Activated T-cell treated with anti-CD3 and anti-CD28 coated beads, Interleukin-2, amount 50 U/mL, for 48 hours (primary cell): ENCODE measurements around the gene RAPGEF3.

Source experiments
- DNase-seq, 2 experiments: peaks; one replicate each; pipeline ENCODE4 v3.0.0-alpha.2; 2020

Gene RAPGEF3

GRCh38 chr12:47741340-47741703 lies 17.4 kb downstream of the RAPGEF3 start:
- DNase-seq = peak; percentile 66 to 69

- no peak for DNase-seq
Observed at GRCh38 chr12:47740606-47741339, 17.9 kb downstream of the RAPGEF3 start.

- DNase-seq = no peak
Observed at GRCh38 chr12:47739979-47740378, 18.7 kb downstream of the RAPGEF3 start.

- DNase-seq = no peak
Observed at GRCh38 chr12:47739297-47739696, 19.4 kb downstream of the RAPGEF3 start.

GRCh38 chr12:47737936-47738594 lies 20.6 kb downstream of the RAPGEF3 start:
- no peak for DNase-seq

GRCh38 chr12:47736877-47737676 lies 21.6 kb downstream of the RAPGEF3 start:
- DNase-seq = no peak

GRCh38 chr12:47736216-47736615 lies 22.5 kb downstream of the RAPGEF3 start:
- DNase-seq = no peak

GRCh38 chr12:47735649-47736048 lies 23.0 kb downstream of the RAPGEF3 start:
- DNase-seq = no peak

- DNase-seq = no peak
Observed at GRCh38 chr12:47734725-47735480, 23.8 kb downstream of the RAPGEF3 start.

- no peak for DNase-seq
Observed at GRCh38 chr12:47733142-47733541, 25.5 kb downstream of the RAPGEF3 start.

GRCh38 chr12:47732504-47732903 lies 26.2 kb downstream of the RAPGEF3 start:
- DNase-seq = no peak

- no peak for DNase-seq
Observed at GRCh38 chr12:47731723-47732122, 27.0 kb downstream of the RAPGEF3 start.

GRCh38 chr12:47730341-47730744 lies 28.3 kb downstream of the RAPGEF3 start:
- no peak for DNase-seq

GRCh38 chr12:47729233-47729632 lies 29.4 kb downstream of the RAPGEF3 start:
- DNase-seq = no peak

- DNase-seq = no peak
Observed at GRCh38 chr12:47725893-47726292, 32.8 kb downstream of the RAPGEF3 start.

GRCh38 chr12:47725091-47725772 lies 33.4 kb downstream of the RAPGEF3 start, which contains the start of gene ENDOU:
Gene ENDOU (minus strand): TSS chr12:47725490. CDS start chr12:47725413, 77 bp downstream.
- DNase-seq = no peak

- DNase-seq = no peak
Observed at GRCh38 chr12:47722941-47723631, 35.6 kb downstream of the RAPGEF3 start.

- DNase-seq = no peak
Observed at GRCh38 chr12:47722136-47722834, 36.4 kb downstream of the RAPGEF3 start.

- peak in 1 of 2 experiments; percentile 17 for DNase-seq
Observed at GRCh38 chr12:47721431-47721973, 37.2 kb downstream of the RAPGEF3 start.

- peak in 1 of 2 experiments; percentile 6 for DNase-seq
Observed at GRCh38 chr12:47718531-47718930, 40.1 kb downstream of the RAPGEF3 start.
